H1 (cell line): ENCODE data around the gene PRDX3. TPM values are rescaled to one million over a fixed set of nuclear protein-coding genes. Genes with fewer than 3 reads are reported as not detected.

Experiments
- CTCF ChIA-PET: fragments of 300-600 bp; sonication (Branson Sonifier 250); formaldehyde crosslinking; loops from one replicate; lab custom pipeline; 2021; ENCODE audit not compliant: partially characterized antibody; lab: Charles Lee
- POLR2A ChIA-PET: fragments of 300-600 bp; sonication (Branson Sonifier 250); formaldehyde crosslinking; loops from one replicate; lab custom pipeline; 2021; ENCODE audit warnings: inconsistent platforms; ENCODE audit not compliant: partially characterized antibody; lab: Charles Lee
- DNase-seq, 2 experiments: peaks; one replicate each; pipeline versions ENCODE4 v3.0.0 to v3.0.0-alpha.2; 2010 to 2022; ENCODE audit warnings: low spot score in 2 of 2, low read depth in 1 of 2, mixed read lengths in 1 of 2
- FAIRE-seq: peaks from 2 replicates; lab custom pipeline; 2011; peaks lifted over from hg19 to GRCh38; lab: Jason Lieb, UNC
- H2AFZ ChIP-seq: 2 replicates; pipeline ENCODE4 v1.8.1; 2012; ENCODE audit warnings: low read length, inconsistent platforms
- H2AK5ac ChIP-seq: 2 replicates; pipeline ENCODE4 v1.6.1; 2013; ENCODE audit warnings: low read depth, low read length
- H2BK120ac ChIP-seq: replicated peaks from 2 replicates; pipeline ENCODE3; 2013; ENCODE audit warnings: low read depth, low read length, inconsistent platforms
- H2BK12ac ChIP-seq: 2 replicates; pipeline ENCODE4 v1.6.1; 2013; ENCODE audit warnings: low read depth, low read length
- H2BK15ac ChIP-seq: 2 replicates; pipeline ENCODE4 v1.6.1; 2013; ENCODE audit warnings: low read length
- H2BK20ac ChIP-seq: 2 replicates; pipeline ENCODE4 v1.6.1; 2013; ENCODE audit warnings: low read length
- H2BK5ac ChIP-seq: 2 replicates; pipeline ENCODE4 v1.6.1; 2013; ENCODE audit warnings: low read depth, low read length
- H3K14ac ChIP-seq: 2 replicates; pipeline ENCODE4 v1.6.1; 2013; ENCODE audit warnings: inconsistent platforms; ENCODE audit not compliant: insufficient read length
- H3K18ac ChIP-seq: 2 replicates; pipeline ENCODE4 v1.6.1; 2013; ENCODE audit warnings: low read length; ENCODE audit errors: extremely low read depth
- H3K23ac ChIP-seq: 2 replicates; pipeline ENCODE4 v1.6.1; 2013; ENCODE audit warnings: inconsistent platforms; ENCODE audit not compliant: insufficient read length
- H3K23me2 ChIP-seq: 2 replicates; pipeline ENCODE4 v1.6.1; 2013; ENCODE audit warnings: low read depth, low read length
- H3K27ac ChIP-seq: 2 replicates; pipeline ENCODE4 v1.6.1; 2011; ENCODE audit warnings: low read depth, low read length, inconsistent platforms
- H3K27me3 ChIP-seq, 4 experiments: replicated peaks in 1 of 4; 1 replicate in 1 of 4; 2 replicates in 3 of 4; pipeline versions ENCODE4 v1.6.1 to v1.8.1; 2011 to 2013; ENCODE audit warnings: low read length in 3 of 4, mild to moderate bottlenecking in 3 of 4, inconsistent platforms in 2 of 4, mixed read lengths in 2 of 4, moderate library complexity in 1 of 4; ENCODE audit not compliant: control insufficient read depth in 3 of 4, insufficient read depth in 3 of 4; ENCODE audit errors: extremely low read depth in 1 of 4
- H3K36me3 ChIP-seq, 4 experiments: 2 replicates each; pipeline versions ENCODE4 v1.6.1 to v1.8.1; 2011 to 2013; ENCODE audit warnings: mild to moderate bottlenecking in 4 of 4, low read length in 3 of 4, moderate library complexity in 2 of 4, control low read depth in 1 of 4, inconsistent platforms in 1 of 4; ENCODE audit not compliant: insufficient read depth in 4 of 4, control insufficient read depth in 2 of 4
- H3K4ac ChIP-seq: replicated peaks from 2 replicates; pipeline ENCODE3; 2013; ENCODE audit warnings: low read length, low read depth, mixed read lengths, inconsistent platforms; ENCODE audit not compliant: insufficient read length
- H3K4me1 ChIP-seq, 4 experiments: replicated peaks in 1 of 4; 1 replicate in 1 of 4; 2 replicates in 3 of 4; pipeline versions ENCODE4 v1.6.1 to v1.8.1; 2011 to 2013; ENCODE audit warnings: low read length in 3 of 4, inconsistent platforms in 2 of 4, mixed read lengths in 1 of 4; ENCODE audit not compliant: insufficient read depth in 4 of 4, control insufficient read depth in 3 of 4
- H3K4me2 ChIP-seq, 2 experiments: 2 replicates each; pipeline versions ENCODE4 v1.6.1 to v1.8.1; 2011 to 2013; ENCODE audit warnings: low read depth in 2 of 2, low read length in 2 of 2, control low read depth in 1 of 2, inconsistent platforms in 1 of 2, mild to moderate bottlenecking in 1 of 2; ENCODE audit not compliant: insufficient read depth in 1 of 2
- H3K4me3 ChIP-seq, 4 experiments: fragments of 200-600, 300-600 bp in 1 of 4; sonication (generic), shearing (Covaris generic), sonication (Bioruptor Twin) in 1 of 4; 2 replicates each; pipeline versions ENCODE4 v1.5.1 to v1.8.1; 2011 to 2016; ENCODE audit warnings: low read length in 4 of 4, low read depth in 3 of 4, control low read depth in 2 of 4, inconsistent platforms in 2 of 4, mild to moderate bottlenecking in 2 of 4, mixed read lengths in 1 of 4, moderate library complexity in 1 of 4; ENCODE audit not compliant: insufficient read depth in 2 of 4; ENCODE audit errors: extremely low read depth in 1 of 4
- H3K56ac ChIP-seq: replicated peaks from 2 replicates; pipeline ENCODE3; 2013; ENCODE audit warnings: low read depth, mild to moderate bottlenecking, mixed read lengths, low read length, inconsistent platforms; ENCODE audit not compliant: insufficient read length
- H3K79me1 ChIP-seq: 2 replicates; pipeline ENCODE4 v1.6.1; 2013; ENCODE audit warnings: low read depth, low read length, control low read depth
- H3K79me2 ChIP-seq, 2 experiments: 2 replicates each; pipeline versions ENCODE4 v1.6.1 to v1.8.1; 2012 to 2013; ENCODE audit warnings: low read length in 2 of 2, mild to moderate bottlenecking in 2 of 2, inconsistent platforms in 1 of 2; ENCODE audit not compliant: insufficient read depth in 2 of 2, control insufficient read depth in 1 of 2
- H3K9ac ChIP-seq, 4 experiments: replicated peaks in 1 of 4; 1 replicate in 1 of 4; 2 replicates in 3 of 4; pipeline versions ENCODE4 v1.6.1 to v1.8.1; 2011 to 2013; ENCODE audit warnings: low read depth in 3 of 4, low read length in 3 of 4, control low read depth in 2 of 4, mild to moderate bottlenecking in 2 of 4, moderate library complexity in 2 of 4, inconsistent platforms in 1 of 4; ENCODE audit errors: extremely low read depth in 1 of 4
- H3K9me3 ChIP-seq, 2 experiments: 2 replicates each; pipeline versions ENCODE4 v1.6.1 to v1.8.1; 2012 to 2013; ENCODE audit warnings: mild to moderate bottlenecking in 2 of 2, moderate library complexity in 2 of 2, control low read depth in 1 of 2, inconsistent platforms in 1 of 2, low read depth in 1 of 2, low read length in 1 of 2, mixed read lengths in 1 of 2; ENCODE audit not compliant: insufficient read depth in 2 of 2
- H4K20me1 ChIP-seq, 2 experiments: replicated peaks in 1 of 2; 2 replicates each; pipeline versions ENCODE3 to v1.8.1; 2011 to 2013; ENCODE audit warnings: inconsistent platforms in 2 of 2, low read length in 2 of 2, mild to moderate bottlenecking in 1 of 2; ENCODE audit not compliant: insufficient read depth in 2 of 2, control insufficient read depth in 1 of 2
- H4K5ac ChIP-seq: 2 replicates; pipeline ENCODE4 v1.6.1; 2013; ENCODE audit warnings: low read length, low read depth, mixed read lengths, inconsistent platforms; ENCODE audit not compliant: insufficient read length
- H4K8ac ChIP-seq: 2 replicates; pipeline ENCODE4 v1.8.0; 2013; ENCODE audit warnings: mild to moderate bottlenecking, moderate library complexity, low read length, inconsistent platforms; ENCODE audit not compliant: insufficient read depth; ENCODE audit errors: extremely low read depth
- H4K91ac ChIP-seq: replicated peaks from 2 replicates; pipeline ENCODE3; 2013; ENCODE audit warnings: low read length, mixed read lengths, inconsistent platforms; ENCODE audit not compliant: insufficient read length
- ATF2 ChIP-seq: IDR thresholded peaks from 2 replicates; pipeline ENCODE4 v1.6.1; 2012; ENCODE audit warnings: low read length, inconsistent platforms
- CHD2 ChIP-seq: IDR thresholded peaks from 2 replicates; pipeline ENCODE4 v1.6.1; 2012; ENCODE audit warnings: low read length, improper control_type of control experiment
- CTCF ChIP-seq, 3 experiments: IDR thresholded peaks; 1 replicate in 2 of 3; 2 replicates in 1 of 3; pipeline versions ENCODE4 v1.5.1 to v1.6.1; 2011; ENCODE audit warnings: low read length in 3 of 3, mild to moderate bottlenecking in 3 of 3, inconsistent platforms in 2 of 3, low read depth in 1 of 3, moderate library complexity in 1 of 3; ENCODE audit not compliant: insufficient read depth in 1 of 3; ENCODE audit errors: control extremely low read depth in 1 of 3
- KDM4A ChIP-seq: IDR thresholded peaks from one replicate; pipeline ENCODE4 v1.7.1; 2012; ENCODE audit warnings: low read depth, mild to moderate bottlenecking, moderate library complexity, low read length, inconsistent platforms; ENCODE audit not compliant: severe bottlenecking
- NANOG ChIP-seq: IDR thresholded peaks from 2 replicates; pipeline ENCODE4 v1.6.1; 2011; ENCODE audit warnings: low read length, low read depth, mild to moderate bottlenecking, inconsistent platforms; ENCODE audit not compliant: insufficient read depth, poor library complexity, severe bottlenecking
- PHF8 ChIP-seq: fragments of 200-600 bp; sonication (generic); conservative IDR thresholded peaks from 2 replicates; pipeline ENCODE4 v1.7.1; 2012; ENCODE audit warnings: low read depth, mild to moderate bottlenecking, inconsistent platforms, low read length, moderate library complexity
- RBBP5 ChIP-seq: IDR thresholded peaks from 2 replicates; pipeline ENCODE4 v1.7.1; 2012; ENCODE audit warnings: low read depth, mild to moderate bottlenecking, inconsistent platforms, low read length, moderate library complexity, borderline replicate concordance
- SUZ12 ChIP-seq: fragments of 200-600 bp; sonication (generic); IDR thresholded peaks from 2 replicates; pipeline ENCODE4 v1.6.1; 2012; ENCODE audit warnings: mild to moderate bottlenecking, inconsistent platforms, low read length, moderate library complexity, mixed read lengths
- WGBS, 2 experiments: shearing (Covaris generic) in 1 of 2; methylation state at CpG; one replicate each; pipeline versions ENCODE4 v1.1.6 to v1.1.7; 2013 to 2015; ENCODE audit warnings: low lambda C conversion rate in 2 of 2, mixed read lengths in 2 of 2, inconsistent platforms in 1 of 2, low coverage in 1 of 2, missing lambda C conversion rate in 1 of 2; ENCODE audit not compliant: insufficient replicate concordance in 2 of 2, insufficient coverage in 1 of 2, insufficient read length in 1 of 2; ENCODE audit errors: extremely low coverage in 1 of 2, missing lambda C conversion rate in 1 of 2; 5-methylcytosine and 5-hydroxymethylcytosine counted together
- polyA plus RNA-seq, 7 experiments: library from polyadenylated mRNA; depleted of rRNA in 3 of 7; stranded (reverse) in 5 of 7; unstranded in 2 of 7; fragments of >200 nt in 5 of 7; fragments of 200-250 nt in 2 of 7; gene quantifications; 1 replicate in 5 of 7; 2 replicates in 1 of 7; 4 replicates in 1 of 7; pipeline versions ENCODE4 v1.2.1 to v1.2.3, GENCODE V29; 2011 to 2013; ENCODE audit warnings: missing spikeins in 2 of 7, mixed read lengths in 2 of 7
- total RNA-seq: library from RNA; stranded (reverse); fragmentation: NEBNext Ultra II Directional; extraction: Animal tissue kit (Norgen Biotek cat#: 25700); gene quantifications from 2 replicates; pipeline ENCODE4 v1.2.1, GENCODE V29; 2021

PRDX3 gene
- total and polyA plus RNA-seq, 2 of the 8 experiments (the other 6 are each of a cell fraction or from before 2014, with no cell fraction given), result 201 to 208 TPM

DNA sequence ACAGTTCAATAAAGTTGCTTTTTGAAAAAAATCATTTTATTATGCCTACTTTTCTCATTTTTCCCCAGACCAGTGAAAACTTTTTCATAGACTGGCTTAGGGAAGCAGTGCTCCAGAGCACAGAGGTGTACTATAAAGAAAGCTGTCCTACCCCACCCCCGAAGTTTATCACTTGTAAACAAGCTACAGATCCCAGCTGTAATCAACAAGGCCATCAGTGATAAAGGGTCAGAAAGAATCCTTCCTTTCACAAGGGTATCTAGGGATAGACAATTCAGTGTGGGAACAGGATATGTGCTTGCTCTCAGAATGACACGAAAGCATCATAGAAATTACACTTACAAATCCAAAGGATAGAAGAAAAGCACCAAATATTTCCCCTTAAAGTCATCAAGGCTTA is 4.5 kb downstream of the PRDX3 start:
- FAIRE-seq (no peak), DNase-seq (no peak)
- H3K4me2 ChIP-seq, result no peak overlapping the region
- H3K9me3 ChIP-seq, result no peaks in the 10 kb centered on the region
- H3K14ac ChIP-seq, result no peak overlapping the region
- 0 out of 2 replicates have a peak, but pooled peaks cover 2% of the 10 kb centered on the region for H3K23me2 ChIP-seq
- POLR2A ChIA-PET, result interaction anchor here (0.7 to 1.8 kb wide), 2 partner anchors 14 to 411 kb away, joined by 3 to 8 read pairs; no protein-coding TSS in a partner anchor
- H2AFZ ChIP-seq, result no peak overlapping the region
- H3K4me1 ChIP-seq, result peaks cover 0 to 3% (median 2%) of the 10 kb centered on the region in 4 experiments; a peak in 4 of 7 replicates
- H2BK20ac ChIP-seq, result no peak overlapping the region
- H4K20me1 ChIP-seq, result peaks cover 0 to 2% of the 10 kb centered on the region in 2 experiments
- H3K79me2 ChIP-seq, result peaks cover 4 to 41% of the 10 kb centered on the region in 2 experiments
- no peak overlapping the region for H3K27ac ChIP-seq
- H4K5ac ChIP-seq, result no peak overlapping the region
- no peak overlapping the region for H4K91ac ChIP-seq
- no peak overlapping the region for H3K4ac ChIP-seq
- no peak overlapping the region for H2AK5ac ChIP-seq
- H2BK15ac ChIP-seq, result no peak overlapping the region
- H2BK12ac ChIP-seq, result no peak overlapping the region
- no peak overlapping the region for H2BK5ac ChIP-seq
- 93% methylated on average over 2 of the region's 2 CpGs; no CpG with 5 or more reads in 1 of the 2 experiments for WGBS, 2 experiments
- H3K9ac ChIP-seq, result no peak overlapping the region
- no peak overlapping the region for H3K4me3 ChIP-seq
- H3K56ac ChIP-seq, result no peak overlapping the region
- peaks cover 2% of the 10 kb centered on the region; the same call in 1 of the 2 replicates for H3K79me1 ChIP-seq
- H2BK120ac ChIP-seq, result no peak overlapping the region
- H3K27me3 ChIP-seq, result no peaks in the 10 kb centered on the region
- peaks cover 29 to 71% (median 41%) of the 10 kb centered on the region in 4 experiments for H3K36me3 ChIP-seq
- H3K18ac ChIP-seq, result no peak overlapping the region
- H4K8ac ChIP-seq, result no peak overlapping the region
- no peak overlapping the region for H3K23ac ChIP-seq
- CTCF ChIA-PET, result interaction anchor here (1.2 kb wide), 1 partner anchor 24 kb away, joined by 3 read pairs; no protein-coding TSS in a partner anchor
- no peak for TF ChIP-seq SUZ12
- no peak for TF ChIP-seq CTCF (IDR thresholded peaks at IDR 0.05; ENCODE audit: control extremely low read depth in 1 of 3, insufficient read depth in 1 of 3, low read depth in 1 of 3, low read length in 3 of 3)
- no peak for TF ChIP-seq ATF2
- no peak for TF ChIP-seq PHF8
- TF ChIP-seq RBBP5, result no peak
- TF ChIP-seq KDM4A, result no peak
- no peak for TF ChIP-seq CHD2
- TF ChIP-seq NANOG, result no peak
